ENCODE measurements around the gene C3orf18.

The C3orf18 gene

GRCh38 chr3:50603261-50604109 is 35.9 kb upstream of the C3orf18 start:
- no peak for DNase-seq

- DNase-seq = no peak
These were observed 35.1 kb upstream of the C3orf18 start for GRCh38 chr3:50602595-50603191.

- peak; percentile 86 for DNase-seq
These were observed 33.5 kb upstream of the C3orf18 start for GRCh38 chr3:50600841-50601591.

- no peak for DNase-seq
These were observed 32.7 kb upstream of the C3orf18 start for GRCh38 chr3:50600141-50600753.

GRCh38 chr3:50599716-50600118 is 32.2 kb upstream of the C3orf18 start:
- DNase-seq = no peak

- no peak for DNase-seq
These were observed 31.7 kb upstream of the C3orf18 start for GRCh38 chr3:50599115-50599715.

GRCh38 chr3:50594253-50594785 is 26.8 kb upstream of the C3orf18 start:
- no peak for DNase-seq

- DNase-seq = no peak
These were observed 25.0 kb upstream of the C3orf18 start for GRCh38 chr3:50592568-50592967.

- DNase-seq = no peak
These were observed 23.7 kb upstream of the C3orf18 start for GRCh38 chr3:50591196-50591741.

- DNase-seq = no peak
These were observed 21.3 kb upstream of the C3orf18 start for GRCh38 chr3:50588759-50589433.

- peak; percentile 76 for DNase-seq
These were observed 20.5 kb upstream of the C3orf18 start for GRCh38 chr3:50587806-50588758.

- no peak for DNase-seq
These were observed 19.8 kb upstream of the C3orf18 start for GRCh38 chr3:50587373-50587772.

- no peak for DNase-seq
These were observed 19.2 kb upstream of the C3orf18 start for GRCh38 chr3:50586763-50587070.

GRCh38 chr3:50585919-50586762 is 18.6 kb upstream of the C3orf18 start:
- peak; percentile 38 for DNase-seq

GRCh38 chr3:50584391-50584790 is 16.8 kb upstream of the C3orf18 start:
- no peak for DNase-seq

- DNase-seq = no peak
These were observed 16.4 kb upstream of the C3orf18 start for GRCh38 chr3:50583897-50584296.

- no peak for DNase-seq
These were observed 14.5 kb upstream of the C3orf18 start for GRCh38 chr3:50582083-50582482.

GRCh38 chr3:50581459-50581842 is 13.9 kb upstream of the C3orf18 start:
- no peak for DNase-seq

- no peak for DNase-seq
These were observed 13.3 kb upstream of the C3orf18 start for GRCh38 chr3:50580683-50581458.
